ENCODE data around the gene TECPR2. TPM values are rescaled to one million over a fixed set of nuclear protein-coding genes. Genes with fewer than 3 reads are reported as not detected.

TECPR2 gene
- total and polyA plus RNA-seq, 2 of the 13 experiments (the other 11 are each of a cell fraction or from before 2014, with no cell fraction given): 3.5 to 5.7 TPM

DNA sequence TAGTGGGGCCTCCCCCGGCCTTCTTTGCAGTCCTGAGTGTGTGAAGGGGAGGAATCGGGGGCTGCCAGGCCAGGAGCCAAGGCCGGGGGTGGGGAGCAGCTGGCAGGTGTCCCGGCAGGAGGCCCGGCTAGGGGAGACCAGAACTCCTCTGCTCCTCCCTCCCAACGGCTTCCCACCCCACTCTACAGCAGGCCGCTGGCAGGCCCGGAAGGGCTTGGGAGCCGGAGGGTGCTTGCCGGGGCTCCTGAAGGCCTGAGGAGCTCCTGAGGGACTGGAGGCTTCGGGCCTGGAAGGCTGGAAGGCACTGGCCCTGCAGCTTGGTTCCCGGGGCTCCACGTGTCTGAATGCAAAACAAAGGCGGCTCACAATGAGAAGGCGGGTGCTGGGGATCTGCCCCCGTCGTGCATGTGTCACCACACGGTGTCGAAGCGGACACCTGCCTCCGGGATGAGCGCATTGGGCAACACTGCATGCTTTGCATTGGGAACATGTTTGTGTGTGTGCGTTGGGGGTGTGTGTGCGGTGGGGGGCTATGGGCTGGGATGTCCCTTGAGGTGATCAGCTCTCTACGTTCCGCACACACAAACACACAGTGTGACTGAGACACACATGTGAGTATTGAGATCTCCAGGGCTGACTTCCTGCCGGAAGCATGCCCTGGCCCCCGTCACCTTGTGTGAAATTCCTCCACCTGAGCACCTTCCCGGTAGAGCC lies 177.7 kb downstream of the TECPR2 start (continued):
- TF ChIP-seq ZNF768 (CRISPR knock-in tag; IDR thresholded peaks at IDR 0.05): no peak
- TF ChIP-seq, protein P1, sequence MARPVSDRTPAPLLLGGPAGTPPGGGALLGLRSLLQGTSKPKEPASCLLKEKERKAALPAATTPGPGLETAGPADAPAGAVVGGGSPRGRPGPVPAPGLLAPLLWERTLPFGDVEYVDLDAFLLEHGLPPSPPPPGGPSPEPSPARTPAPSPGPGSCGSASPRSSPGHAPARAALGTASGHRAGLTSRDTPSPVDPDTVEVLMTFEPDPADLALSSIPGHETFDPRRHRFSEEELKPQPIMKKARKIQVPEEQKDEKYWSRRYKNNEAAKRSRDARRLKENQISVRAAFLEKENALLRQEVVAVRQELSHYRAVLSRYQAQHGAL (CRISPR knock-in tag; IDR thresholded peaks at IDR 0.05; ENCODE audit: not compliant biosample characterization): no peak
- no peak for TF ChIP-seq SMAD3 (CRISPR knock-in tag; IDR thresholded peaks at IDR 0.05)
- no peak for TF ChIP-seq ISX (CRISPR knock-in tag; conservative IDR thresholded peaks at IDR 0.05)
- no peak for TF ChIP-seq SPEN (CRISPR knock-in tag; IDR thresholded peaks at IDR 0.05; ENCODE audit: low read depth)
- TF ChIP-seq, protein P2, sequence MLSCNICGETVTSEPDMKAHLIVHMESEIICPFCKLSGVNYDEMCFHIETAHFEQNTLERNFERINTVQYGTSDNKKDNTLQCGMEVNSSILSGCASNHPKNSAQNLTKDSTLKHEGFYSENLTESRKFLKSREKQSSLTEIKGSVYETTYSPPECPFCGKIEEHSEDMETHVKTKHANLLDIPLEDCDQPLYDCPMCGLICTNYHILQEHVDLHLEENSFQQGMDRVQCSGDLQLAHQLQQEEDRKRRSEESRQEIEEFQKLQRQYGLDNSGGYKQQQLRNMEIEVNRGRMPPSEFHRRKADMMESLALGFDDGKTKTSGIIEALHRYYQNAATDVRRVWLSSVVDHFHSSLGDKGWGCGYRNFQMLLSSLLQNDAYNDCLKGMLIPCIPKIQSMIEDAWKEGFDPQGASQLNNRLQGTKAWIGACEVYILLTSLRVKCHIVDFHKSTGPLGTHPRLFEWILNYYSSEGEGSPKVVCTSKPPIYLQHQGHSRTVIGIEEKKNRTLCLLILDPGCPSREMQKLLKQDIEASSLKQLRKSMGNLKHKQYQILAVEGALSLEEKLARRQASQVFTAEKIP (CRISPR knock-in tag; IDR thresholded peaks at IDR 0.05; ENCODE audit: borderline replicate concordance): no peak
- peak; percentile 34; the same call in 1 of the 2 replicates for TF ChIP-seq KDM2A (CRISPR knock-in tag; IDR thresholded peaks at IDR 0.05; ENCODE audit: borderline replicate concordance, low read depth)
- TF ChIP-seq TCF7 (IDR thresholded peaks at IDR 0.05; ENCODE audit: low read depth): no peak
- no peak for TF ChIP-seq ZNF367 (CRISPR knock-in tag; IDR thresholded peaks at IDR 0.05; ENCODE audit: borderline replicate concordance)
- TF ChIP-seq XBP1 (CRISPR knock-in tag; IDR thresholded peaks at IDR 0.05): 0 out of 2 replicates have a peak, but pooled peaks have one; percentile 41
- no peak for TF ChIP-seq TBP (CRISPR knock-in tag; IDR thresholded peaks at IDR 0.05)
- TF ChIP-seq HMGA1 (CRISPR knock-in tag; conservative IDR thresholded peaks at IDR 0.05): no peak
- TF ChIP-seq ZNF713 (CRISPR knock-in tag; IDR thresholded peaks at IDR 0.05): no peak
- no peak for TF ChIP-seq MZF1 (CRISPR knock-in tag; IDR thresholded peaks at IDR 0.05; ENCODE audit: borderline replicate concordance)
- no peak for TF ChIP-seq HOXA7 (CRISPR knock-in tag; IDR thresholded peaks at IDR 0.05)
- TF ChIP-seq, protein P3, sequence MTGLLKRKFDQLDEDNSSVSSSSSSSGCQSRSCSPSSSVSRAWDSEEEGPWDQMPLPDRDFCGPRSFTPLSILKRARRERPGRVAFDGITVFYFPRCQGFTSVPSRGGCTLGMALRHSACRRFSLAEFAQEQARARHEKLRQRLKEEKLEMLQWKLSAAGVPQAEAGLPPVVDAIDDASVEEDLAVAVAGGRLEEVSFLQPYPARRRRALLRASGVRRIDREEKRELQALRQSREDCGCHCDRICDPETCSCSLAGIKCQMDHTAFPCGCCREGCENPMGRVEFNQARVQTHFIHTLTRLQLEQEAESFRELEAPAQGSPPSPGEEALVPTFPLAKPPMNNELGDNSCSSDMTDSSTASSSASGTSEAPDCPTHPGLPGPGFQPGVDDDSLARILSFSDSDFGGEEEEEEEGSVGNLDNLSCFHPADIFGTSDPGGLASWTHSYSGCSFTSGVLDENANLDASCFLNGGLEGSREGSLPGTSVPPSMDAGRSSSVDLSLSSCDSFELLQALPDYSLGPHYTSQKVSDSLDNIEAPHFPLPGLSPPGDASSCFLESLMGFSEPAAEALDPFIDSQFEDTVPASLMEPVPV (CRISPR knock-in tag; IDR thresholded peaks at IDR 0.05): no peak; the same call in 1 of the 2 replicates
- TF ChIP-seq KMT2A (CRISPR knock-in tag; IDR thresholded peaks at IDR 0.05): no peak
- peak; percentile 61; the same call in 1 of the 2 replicates for TF ChIP-seq SRY (CRISPR knock-in tag; IDR thresholded peaks at IDR 0.05)
- no peak for TF ChIP-seq ATF1 (CRISPR knock-in tag; IDR thresholded peaks at IDR 0.05)
- TF ChIP-seq, protein P4, sequence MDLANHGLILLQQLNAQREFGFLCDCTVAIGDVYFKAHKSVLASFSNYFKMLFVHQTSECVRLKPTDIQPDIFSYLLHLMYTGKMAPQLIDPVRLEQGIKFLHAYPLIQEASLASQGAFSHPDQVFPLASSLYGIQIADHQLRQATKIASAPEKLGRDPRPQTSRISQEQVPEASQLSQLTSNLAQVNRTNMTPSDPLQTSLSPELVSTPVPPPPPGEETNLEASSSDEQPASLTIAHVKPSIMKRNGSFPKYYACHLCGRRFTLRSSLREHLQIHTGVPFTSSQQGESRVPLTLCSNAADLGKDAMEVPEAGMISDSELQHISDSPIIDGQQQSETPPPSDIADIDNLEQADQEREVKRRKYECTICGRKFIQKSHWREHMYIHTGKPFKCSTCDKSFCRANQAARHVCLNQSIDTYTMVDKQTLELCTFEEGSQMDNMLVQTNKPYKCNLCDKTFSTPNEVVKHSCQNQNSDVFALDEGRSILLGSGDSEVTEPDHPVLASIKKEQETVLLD (CRISPR knock-in tag; IDR thresholded peaks at IDR 0.05; ENCODE audit: low read depth): no peak
- TF ChIP-seq, protein P5, sequence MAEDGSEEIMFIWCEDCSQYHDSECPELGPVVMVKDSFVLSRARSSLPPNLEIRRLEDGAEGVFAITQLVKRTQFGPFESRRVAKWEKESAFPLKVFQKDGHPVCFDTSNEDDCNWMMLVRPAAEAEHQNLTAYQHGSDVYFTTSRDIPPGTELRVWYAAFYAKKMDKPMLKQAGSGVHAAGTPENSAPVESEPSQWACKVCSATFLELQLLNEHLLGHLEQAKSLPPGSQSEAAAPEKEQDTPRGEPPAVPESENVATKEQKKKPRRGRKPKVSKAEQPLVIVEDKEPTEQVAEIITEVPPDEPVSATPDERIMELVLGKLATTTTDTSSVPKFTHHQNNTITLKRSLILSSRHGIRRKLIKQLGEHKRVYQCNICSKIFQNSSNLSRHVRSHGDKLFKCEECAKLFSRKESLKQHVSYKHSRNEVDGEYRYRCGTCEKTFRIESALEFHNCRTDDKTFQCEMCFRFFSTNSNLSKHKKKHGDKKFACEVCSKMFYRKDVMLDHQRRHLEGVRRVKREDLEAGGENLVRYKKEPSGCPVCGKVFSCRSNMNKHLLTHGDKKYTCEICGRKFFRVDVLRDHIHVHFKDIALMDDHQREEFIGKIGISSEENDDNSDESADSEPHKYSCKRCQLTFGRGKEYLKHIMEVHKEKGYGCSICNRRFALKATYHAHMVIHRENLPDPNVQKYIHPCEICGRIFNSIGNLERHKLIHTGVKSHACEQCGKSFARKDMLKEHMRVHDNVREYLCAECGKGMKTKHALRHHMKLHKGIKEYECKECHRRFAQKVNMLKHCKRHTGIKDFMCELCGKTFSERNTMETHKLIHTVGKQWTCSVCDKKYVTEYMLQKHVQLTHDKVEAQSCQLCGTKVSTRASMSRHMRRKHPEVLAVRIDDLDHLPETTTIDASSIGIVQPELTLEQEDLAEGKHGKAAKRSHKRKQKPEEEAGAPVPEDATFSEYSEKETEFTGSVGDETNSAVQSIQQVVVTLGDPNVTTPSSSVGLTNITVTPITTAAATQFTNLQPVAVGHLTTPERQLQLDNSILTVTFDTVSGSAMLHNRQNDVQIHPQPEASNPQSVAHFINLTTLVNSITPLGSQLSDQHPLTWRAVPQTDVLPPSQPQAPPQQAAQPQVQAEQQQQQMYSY (CRISPR knock-in tag; IDR thresholded peaks at IDR 0.05): no peak
- no peak for TF ChIP-seq NFYC (CRISPR knock-in tag; IDR thresholded peaks at IDR 0.05)
